HG03064 (cell line): ENCODE data around the gene STRBP.

ENCODE experiments used
- ATAC-seq: cut with Tn5 transposase; IDR thresholded peaks from one replicate; pipeline ENCODE4 v1.9.1; 2021; ENCODE audit warnings: low read depth; ENCODE audit not compliant: unreplicated experiment

STRBP gene

DNA sequence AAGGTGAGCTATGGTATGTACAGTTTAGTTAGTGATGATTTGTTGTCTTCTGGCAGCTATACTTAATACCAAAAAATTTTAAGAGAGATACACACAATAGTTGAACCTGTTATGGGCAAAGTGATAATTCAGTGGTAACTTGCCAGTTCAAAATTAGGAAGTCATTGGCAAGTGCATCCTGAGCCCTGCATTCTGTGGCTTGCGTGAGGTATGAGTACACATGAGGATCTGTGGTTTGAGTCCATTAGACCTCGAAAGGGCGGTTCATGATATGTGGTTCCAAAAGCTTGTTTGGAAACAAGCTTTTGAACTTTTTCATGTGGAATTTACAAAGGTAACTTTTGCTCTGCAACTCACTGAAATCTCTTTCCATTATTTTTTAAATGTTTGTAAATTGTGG is 187.9 kb downstream of the STRBP start:
- ATAC-seq = no peak

DNA sequence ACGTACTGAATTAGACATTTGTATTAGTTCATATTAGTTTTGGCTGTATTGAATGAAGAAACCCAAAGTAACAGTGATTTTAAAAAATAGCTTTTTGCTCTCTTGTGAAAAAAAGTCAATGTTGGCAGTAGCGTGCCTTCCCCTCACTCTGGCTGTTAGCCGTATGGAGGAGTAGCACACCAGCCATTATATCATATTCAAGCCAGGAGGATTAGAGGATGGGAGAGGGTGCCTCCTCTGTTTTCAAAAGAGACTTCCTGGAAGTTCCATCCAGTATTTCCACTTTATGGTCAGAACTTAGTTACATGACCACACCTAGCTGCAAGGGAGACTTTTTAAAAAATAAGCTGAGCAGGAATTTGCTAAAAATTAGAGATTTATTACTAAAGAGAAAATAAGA is 193.8 kb downstream of the STRBP start:
- no peak for ATAC-seq

DNA sequence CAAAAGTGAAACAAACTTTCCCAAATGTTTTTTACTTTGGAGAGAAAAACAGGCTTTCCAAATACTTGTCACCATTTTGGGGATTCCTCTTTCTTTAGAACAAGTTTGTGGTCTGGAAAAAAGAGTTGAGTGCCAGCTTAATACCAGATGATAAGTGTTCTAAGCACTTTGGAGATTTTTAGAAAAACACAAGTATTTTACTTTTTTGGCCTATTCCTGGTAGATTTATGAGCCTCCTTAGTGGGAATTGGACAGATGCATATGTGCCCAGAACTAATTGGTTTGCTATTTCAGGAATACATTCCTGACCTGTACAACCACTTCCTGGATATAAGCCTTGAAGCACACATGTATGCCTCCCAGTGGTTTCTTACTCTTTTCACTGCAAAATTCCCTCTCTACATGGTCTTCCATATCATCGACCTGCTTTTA is 194.4 kb downstream of the STRBP start:
- no peak for ATAC-seq

DNA sequence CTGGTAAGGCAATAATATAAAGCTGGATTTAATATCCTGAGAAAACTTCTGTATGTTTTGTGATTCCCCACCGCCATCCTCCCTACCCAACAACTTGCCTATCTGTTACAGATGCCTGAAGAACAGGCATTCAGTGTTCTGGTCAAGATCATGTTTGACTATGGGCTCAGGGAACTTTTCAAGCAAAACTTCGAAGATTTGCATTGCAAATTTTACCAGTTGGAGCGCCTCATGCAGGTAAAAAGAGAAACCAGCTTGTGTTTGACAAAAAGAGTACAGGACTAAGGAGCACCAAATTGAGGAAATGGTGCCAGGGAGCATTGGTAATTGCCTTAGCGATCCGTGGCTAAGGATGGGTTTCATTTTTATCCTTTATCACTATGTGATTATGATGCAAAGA is 194.9 kb downstream of the STRBP start:
- ATAC-seq = no peak

DNA sequence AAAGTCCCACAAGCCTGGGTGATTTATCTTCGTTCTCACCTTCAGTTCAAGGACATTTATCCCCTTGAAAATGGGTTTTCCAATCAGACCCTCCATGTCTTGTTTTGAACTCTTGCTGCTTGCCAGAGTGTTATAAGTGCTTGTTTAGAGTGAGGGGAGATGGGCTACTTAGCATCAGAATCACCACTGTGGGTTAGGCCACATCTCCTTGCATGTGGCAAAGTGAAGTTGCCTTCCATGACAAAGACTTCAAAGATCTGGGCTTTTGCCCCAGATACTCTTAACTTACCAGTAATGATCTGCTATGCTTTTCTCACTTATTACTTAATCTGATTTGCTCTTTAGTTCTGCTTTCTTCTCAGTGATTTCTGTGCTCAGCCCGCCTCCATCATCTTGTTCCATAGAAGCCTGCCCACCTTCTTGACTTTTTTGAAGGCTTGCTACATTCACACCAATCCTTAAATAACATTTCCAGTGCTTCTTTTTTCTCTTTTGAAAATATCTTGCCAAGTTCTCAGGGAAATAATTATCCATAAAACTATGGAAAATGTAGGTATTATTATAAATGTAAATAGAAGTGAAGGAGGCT is 195.9 kb downstream of the STRBP start:
- ATAC-seq = no peak
